HG03025 (cell line): Measurements from ENCODE around the gene SERPINA12.

Experiments used
- ATAC-seq: cut with Tn5 transposase; IDR thresholded peaks from one replicate; pipeline ENCODE4 v1.9.1; 2021; ENCODE audit warnings: mild to moderate bottlenecking, moderate library complexity; ENCODE audit not compliant: unreplicated experiment, low FRiP score

Gene SERPINA12

DNA sequence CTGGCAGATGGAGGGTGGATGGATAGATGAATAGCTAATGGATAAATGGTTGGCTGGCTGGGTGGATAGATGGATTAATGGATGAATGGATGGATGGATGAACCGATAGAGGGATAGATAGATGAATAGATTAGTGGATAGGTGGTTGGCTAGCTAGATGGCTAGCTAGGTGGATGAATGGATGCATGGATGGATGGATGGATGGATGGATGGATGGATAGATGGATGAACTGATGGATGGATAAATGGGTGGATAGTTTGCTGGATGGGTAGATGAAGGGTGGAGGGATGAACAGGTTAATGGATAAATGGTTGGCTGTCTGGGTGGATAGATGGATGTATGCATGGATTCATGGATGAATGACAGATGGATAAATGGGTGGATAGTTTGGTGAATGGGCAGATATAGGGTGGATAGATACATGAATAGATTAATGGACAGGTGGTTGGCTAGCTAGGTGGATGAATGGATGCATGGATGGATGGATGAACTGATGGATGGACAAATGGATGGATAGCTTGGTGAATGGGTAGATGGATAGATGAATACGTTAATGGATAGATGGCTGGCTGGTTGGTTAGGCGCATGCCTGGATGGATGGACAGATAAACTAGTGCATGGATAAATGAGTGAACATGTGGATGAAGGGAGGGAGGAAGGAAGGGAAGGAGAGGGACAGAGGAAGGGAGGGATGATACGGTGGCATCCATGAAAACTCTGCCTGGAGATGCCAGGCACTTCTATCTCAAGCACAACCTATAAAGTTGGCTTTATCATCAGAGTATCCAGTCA lies 41.3 kb downstream of the SERPINA12 start:
- no peak for ATAC-seq

GRCh38 chr14:94466706-94467370 lies 42.4 kb downstream of the SERPINA12 start:
- no peak for ATAC-seq

- no peak for ATAC-seq
Observed at GRCh38 chr14:94465042-94465441, 44.2 kb downstream of the SERPINA12 start.

DNA sequence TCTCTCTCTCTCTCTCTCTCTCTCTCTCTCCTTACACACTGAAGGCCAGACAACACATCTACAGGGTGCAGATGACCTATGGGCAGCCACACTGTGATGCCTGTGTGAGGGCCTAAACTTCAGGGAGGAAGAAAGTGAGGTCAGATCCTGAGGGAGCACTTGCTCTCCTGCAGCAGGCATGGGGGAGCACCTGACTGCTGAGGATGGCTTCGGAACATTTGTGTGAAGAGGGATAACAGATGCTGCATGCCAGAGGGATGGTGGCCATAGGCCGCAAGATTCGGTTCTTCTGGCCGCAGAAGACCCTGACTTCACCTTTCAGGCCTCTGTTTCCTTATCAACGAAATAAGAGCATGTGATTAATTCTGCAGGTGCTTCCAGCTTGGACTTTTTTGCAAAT lies 45.0 kb downstream of the SERPINA12 start:
- no peak for ATAC-seq

DNA sequence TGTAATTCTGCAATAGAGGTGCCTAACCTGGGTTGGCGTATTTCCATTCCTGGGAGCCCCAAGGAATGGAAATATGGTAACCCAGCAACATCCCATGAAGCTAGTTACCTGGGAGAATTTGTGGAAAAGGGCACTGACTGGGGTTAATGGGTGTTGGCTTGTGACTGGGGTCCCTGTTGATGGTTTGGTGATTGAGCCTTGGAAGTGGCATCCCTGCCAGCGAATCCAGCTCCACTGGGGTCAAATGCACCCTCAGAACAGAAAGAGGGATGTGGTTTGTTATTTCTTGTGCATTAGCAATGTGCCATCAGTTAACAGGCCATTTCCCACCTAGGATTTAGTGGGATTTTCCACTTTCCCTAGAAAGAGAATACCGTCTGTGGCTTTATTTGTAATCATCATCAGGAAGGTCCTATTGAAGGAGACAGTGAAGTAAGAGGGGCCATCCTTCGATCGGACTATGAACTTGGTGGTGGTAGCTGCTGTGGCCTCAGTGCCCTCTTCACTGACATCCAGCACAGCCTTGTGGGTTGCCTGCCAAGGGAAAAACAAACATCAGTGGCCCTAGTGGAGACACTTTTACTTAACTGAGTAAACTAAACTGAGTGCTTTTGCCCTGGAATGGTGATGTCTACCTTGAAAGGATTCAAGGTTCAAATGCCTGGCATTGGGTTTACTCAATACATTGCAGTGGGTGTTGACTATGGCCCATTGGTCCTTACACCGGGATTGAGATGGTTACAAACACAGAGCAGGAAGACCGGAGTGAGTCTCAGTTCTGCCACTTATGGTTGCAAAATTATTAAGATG lies 46.3 kb downstream of the SERPINA12 start:
- no peak for ATAC-seq

DNA sequence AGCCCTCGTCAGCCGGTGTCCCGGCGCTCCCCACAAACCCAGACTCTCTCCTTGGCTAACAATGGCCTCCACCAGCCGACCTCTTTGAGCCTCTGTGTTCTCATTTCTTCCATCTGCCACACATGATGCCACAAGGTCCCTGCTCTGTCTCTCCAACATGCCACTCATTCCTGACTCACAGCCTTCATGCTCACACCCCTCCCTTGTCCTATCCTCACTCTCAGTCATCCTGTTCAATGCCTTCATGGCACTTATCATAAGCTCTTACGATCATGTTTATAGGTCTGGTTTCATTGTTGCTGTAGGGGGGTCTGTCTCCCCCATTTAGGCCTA lies 47.1 kb downstream of the SERPINA12 start:
- ATAC-seq = no peak

DNA sequence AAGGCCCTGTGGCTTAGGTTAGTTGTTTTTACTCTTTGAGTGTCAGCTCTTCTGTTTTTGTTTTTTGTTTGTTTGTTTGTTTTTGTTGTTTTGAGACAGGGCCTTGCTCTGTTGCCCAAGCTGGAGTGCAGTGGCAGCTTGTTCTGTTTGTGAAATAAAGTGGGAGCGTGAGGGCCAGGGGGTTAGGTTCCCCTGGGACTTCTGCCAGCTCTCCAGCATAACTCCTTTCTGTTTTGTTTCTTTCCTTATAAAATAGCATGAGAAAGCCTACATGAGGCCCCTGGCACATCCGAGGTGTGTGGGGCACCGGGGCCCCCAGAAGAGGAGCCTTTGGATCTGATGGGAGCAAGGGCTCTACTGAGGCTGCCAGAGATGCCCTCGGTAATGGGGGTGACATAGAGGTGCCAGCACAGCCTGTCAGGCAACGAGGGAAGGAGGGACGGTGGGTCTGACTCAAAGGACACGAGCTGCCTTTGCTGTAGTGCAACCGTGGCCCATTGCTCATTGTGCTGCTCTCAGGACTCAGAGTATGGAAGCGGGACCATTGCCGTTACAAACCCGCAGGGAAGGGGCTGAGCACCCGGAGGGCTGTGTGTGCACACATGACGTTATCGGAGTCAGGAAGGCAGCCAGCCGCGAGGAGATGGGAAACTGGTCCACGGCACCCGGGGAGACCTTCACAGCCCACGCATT lies 47.6 kb downstream of the SERPINA12 start:
- no peak for ATAC-seq

- ATAC-seq = no peak
Observed at GRCh38 chr14:94460631-94461416, 48.4 kb downstream of the SERPINA12 start.

DNA sequence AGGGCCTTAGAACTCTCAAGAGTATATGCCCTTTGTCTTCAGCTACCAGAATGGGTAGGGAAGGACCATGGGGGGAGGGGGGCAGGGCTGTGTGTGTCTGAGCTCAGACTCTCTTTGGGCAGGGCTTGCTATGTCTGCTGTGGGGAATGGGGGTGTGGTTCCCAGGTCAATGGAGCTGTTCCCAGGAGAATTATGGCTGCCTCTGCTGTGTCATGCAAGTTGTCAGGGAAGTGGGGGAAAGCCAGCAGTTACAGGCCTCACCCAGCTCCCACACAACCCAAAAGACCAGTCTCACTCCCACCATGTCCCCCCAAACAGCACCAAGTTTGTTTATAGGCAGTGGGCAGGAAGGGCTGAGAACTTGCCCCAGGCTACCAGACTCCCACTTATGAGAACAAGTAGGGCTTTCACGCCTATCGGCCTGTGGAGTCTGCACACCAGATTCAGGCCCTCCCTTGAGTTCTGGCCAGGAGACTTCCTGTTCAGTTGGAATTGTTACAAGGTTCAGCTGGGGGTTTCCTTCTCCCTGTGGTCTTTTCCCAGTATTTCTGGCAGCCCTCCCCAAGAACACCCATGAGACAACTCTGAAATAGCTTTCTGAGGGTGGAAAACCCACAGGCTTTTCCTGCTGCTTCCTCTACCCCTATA lies 50.6 kb downstream of the SERPINA12 start:
- ATAC-seq = no peak

DNA sequence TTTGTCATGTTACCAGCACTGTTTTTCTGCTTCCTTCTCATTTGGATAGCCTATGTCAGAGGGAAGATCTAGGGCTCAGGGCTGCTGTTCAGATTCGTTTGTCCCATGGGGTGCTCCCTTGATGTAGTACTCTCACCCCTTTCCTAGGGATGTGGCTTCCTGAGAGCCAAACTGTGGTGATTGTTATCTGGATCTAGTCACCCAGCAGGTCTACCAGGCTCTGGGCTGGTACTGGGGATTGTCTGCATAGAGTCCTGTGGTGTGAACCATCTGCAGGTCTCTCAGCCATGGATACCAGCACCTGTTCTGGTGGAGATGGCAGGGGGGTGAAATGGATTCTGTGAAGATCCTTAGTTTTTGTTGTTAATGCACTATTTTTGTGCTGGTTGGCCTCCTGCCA lies 51.2 kb downstream of the SERPINA12 start:
- ATAC-seq = no peak

GRCh38 chr14:94455928-94456327 lies 53.3 kb downstream of the SERPINA12 start:
- no peak for ATAC-seq

DNA sequence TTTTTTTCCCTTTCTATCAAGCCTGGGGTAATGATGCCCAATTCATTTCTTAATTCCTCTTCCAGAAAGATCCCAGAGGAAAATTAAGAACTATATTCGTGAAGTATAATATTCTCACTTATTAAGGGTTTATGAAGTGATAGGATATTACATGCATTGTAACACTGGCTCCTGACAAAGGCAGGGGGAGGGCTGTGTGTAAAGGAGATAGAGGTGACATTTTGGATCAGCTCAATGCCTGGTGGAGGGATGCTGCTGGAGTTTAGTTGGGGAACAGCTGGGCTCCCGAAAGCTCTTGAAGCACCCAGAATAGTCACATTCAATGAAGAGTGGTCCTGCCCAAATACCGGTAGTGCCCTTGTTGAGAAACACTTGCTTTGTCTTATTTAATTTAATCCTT lies 57.4 kb downstream of the SERPINA12 start:
- ATAC-seq = no peak

GRCh38 chr14:94451091-94451771 lies 58.0 kb downstream of the SERPINA12 start:
- no peak for ATAC-seq

DNA sequence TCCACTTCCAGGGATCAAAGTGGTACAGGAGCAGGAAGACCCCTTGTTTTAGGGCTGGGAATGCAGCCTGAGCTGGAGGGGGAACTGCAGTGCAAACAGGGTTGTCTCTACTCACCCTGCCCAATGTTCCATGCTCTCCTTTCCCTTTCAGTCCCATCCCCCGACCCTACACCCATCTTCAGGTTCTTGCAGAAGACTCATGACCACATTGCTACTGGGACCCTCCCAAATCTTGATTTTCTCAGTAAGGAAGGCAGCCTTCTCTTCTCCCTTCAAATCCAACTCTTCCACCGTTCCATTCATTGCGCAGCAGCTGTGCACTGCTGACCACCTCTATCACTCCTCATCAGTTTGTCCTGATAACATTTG lies 58.6 kb downstream of the SERPINA12 start:
- no peak for ATAC-seq

- no peak for ATAC-seq
Observed at GRCh38 chr14:94449930-94450329, 59.3 kb downstream of the SERPINA12 start.

DNA sequence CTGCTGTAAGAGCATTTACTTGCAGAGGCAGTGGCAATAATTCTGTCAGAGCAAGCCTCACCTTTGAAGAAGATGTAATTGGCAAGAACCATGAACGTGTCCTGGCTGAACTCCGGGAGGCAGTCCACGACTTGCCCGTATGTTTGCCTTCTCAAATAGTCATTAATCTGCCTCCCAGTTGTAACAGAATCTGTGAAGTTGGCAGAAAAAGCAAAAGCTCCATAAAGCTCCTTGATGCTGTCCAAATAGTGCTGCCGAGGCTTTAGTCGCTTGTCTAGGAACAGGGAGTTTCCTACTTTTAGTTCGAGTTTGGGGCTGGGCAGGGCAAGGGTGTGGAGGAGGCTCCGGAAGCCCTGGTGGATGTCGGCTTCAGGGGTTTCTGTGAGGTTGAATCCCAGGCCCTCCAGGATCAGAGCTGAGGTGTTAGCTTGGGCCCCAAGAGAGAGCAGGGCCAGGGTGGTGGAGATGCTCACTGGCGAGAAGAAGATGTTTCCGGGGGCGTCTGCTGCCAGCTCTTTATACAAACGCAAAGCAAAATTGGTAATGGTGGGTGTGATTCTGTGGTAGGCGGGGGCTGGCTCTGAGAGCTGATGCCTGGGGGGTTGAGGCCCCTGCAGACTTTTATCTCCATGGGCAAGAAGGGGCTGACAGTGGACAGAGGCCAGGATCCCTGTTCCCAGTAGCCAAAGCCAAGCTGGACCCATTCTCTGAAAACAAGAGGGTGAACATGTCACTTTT lies 61.0 kb downstream of the SERPINA12 start:
- ATAC-seq = no peak

GRCh38 chr14:94447206-94447605 lies 62.1 kb downstream of the SERPINA12 start:
- ATAC-seq = no peak

DNA sequence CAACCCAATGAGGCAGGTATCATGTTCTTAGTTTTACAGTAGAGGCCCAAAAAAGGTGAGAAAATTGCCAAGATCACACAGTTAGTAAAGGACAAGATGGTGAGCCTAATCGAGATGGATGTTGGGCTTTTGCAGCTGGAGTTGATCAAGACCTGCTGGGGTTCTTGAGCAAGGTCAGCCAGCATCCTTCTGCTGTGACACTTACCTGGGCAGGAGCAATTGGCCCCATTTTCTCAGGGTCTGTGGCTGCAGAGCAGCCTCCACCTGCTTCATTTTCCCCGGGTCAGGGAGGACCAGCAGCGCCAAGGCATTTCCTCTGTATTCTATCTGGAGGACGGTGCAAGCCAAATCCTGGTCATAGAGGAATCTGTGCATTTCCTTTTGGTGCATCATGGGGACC lies 63.1 kb downstream of the SERPINA12 start:
- ATAC-seq = no peak
